ENCODE data around the gene TAAR5. TPM values are rescaled to one million over a fixed set of nuclear protein-coding genes. Genes with fewer than 3 reads are reported as not detected.

TAAR5 gene
- total and polyA plus RNA-seq, 10 of the 15 experiments (the other 5 are each of a cell fraction or from before 2014, with no cell fraction given), result not detected

- RAD21 ChIA-PET (ENCODE audit: unreplicated experiment), result no interaction called here
- FAIRE-seq, result no peak
- intact Hi-C loops (cut with micrococcal nuclease; ENCODE audit: unreplicated experiment), result no loop called here
Measured at GRCh38 chr6:132611616-132612015, 22.1 kb upstream of the TAAR5 start.

More at GRCh38 chr6:132611616-132612015, 22.1 kb upstream of the TAAR5 start:
- H4K20me1 ChIP-seq (ENCODE audit: control insufficient read depth, insufficient read depth), result no peaks in the 10 kb centered on the region
- H3K36me3 ChIP-seq (ENCODE audit: control insufficient read depth in 2 of 2, insufficient read depth in 2 of 2, low read length in 1 of 2), result no peaks in the 10 kb centered on the region
- BruUV-seq (replicated peaks), result no TSS peak
- no peak overlapping the region for H3K9ac ChIP-seq (ENCODE audit: control insufficient read depth, insufficient read depth, low read length)
- ChIA-PET CTCF (no interaction called here), POLR2A (no interaction called here), SMC1A (ENCODE audit: uncharacterized antibody, unreplicated experiment) (no interaction called here)
- ATAC-seq (no peak), DNase-seq (ENCODE audit: low read depth, low spot score) (no peak)
- H3K4me2 ChIP-seq (ENCODE audit: control insufficient read depth, insufficient read depth), result no peak overlapping the region
- H3K4me1 ChIP-seq (ENCODE audit: control insufficient read depth, insufficient read depth, low read length), result no peaks in the 10 kb centered on the region
- in situ Hi-C loops (cut with MboI), result no loop called here
- TF ChIP-seq NR2F1 (conservative IDR thresholded peaks at IDR 0.05) (no peak), ZNF622 (IDR thresholded peaks at IDR 0.05) (no peak), YBX1 (IDR thresholded peaks at IDR 0.05) (no peak), CREM (IDR thresholded peaks at IDR 0.05; ENCODE audit: low read depth) (no peak), CHD2 (IDR thresholded peaks at IDR 0.05; ENCODE audit: borderline replicate concordance, low read depth, low read length) (no peak), BHLHE40 (IDR thresholded peaks at IDR 0.05; ENCODE audit: borderline replicate concordance in 1 of 2, low read depth in 2 of 2, low read length in 1 of 2) (no peak), HDGF (IDR thresholded peaks at IDR 0.05) (no peak), NR2C2 (IDR thresholded peaks at IDR 0.05; ENCODE audit: borderline replicate concordance, control insufficient read depth, insufficient read length, low read depth) (no peak), IRF4 (IDR thresholded peaks at IDR 0.05; ENCODE audit: low read depth, low read length) (no peak), JUND (IDR thresholded peaks at IDR 0.05; ENCODE audit: low read depth, low read length) (no peak), RELA (IDR thresholded peaks at IDR 0.05; ENCODE audit: borderline replicate concordance, partially characterized antibody) (no peak), YY1 (IDR thresholded peaks at IDR 0.05; ENCODE audit: low read depth, low read length) (no peak), CEBPB (IDR thresholded peaks at IDR 0.05; ENCODE audit: borderline replicate concordance in 1 of 2, low read depth in 2 of 2, low read length in 2 of 2) (no peak), WRNIP1 (IDR thresholded peaks at IDR 0.05; ENCODE audit: borderline replicate concordance, low read depth, low read length) (no peak), NRF1 (conservative IDR thresholded peaks at IDR 0.05; ENCODE audit: low read depth, low read length) (no peak), MYB (IDR thresholded peaks at IDR 0.05; ENCODE audit: borderline replicate concordance, low read depth, low read length) (no peak), ZBTB40 (IDR thresholded peaks at IDR 0.05; ENCODE audit: borderline replicate concordance) (no peak), LARP7 (IDR thresholded peaks at IDR 0.05) (no peak), SMAD1 (IDR thresholded peaks at IDR 0.05; ENCODE audit: low read depth, partially characterized antibody) (no peak)
- 27% methylated on average over 2 of the region's 2 CpGs for WGBS (ENCODE audit: insufficient coverage, insufficient replicate concordance, low lambda C conversion rate, missing lambda C conversion rate)
- no peak overlapping the region for H3K27ac ChIP-seq (ENCODE audit: control insufficient read depth, insufficient read depth)
- no peaks in the 10 kb centered on the region for H3K79me2 ChIP-seq (ENCODE audit: control insufficient read depth, insufficient read depth, low read length)
- H3K4me3 ChIP-seq, result no peak overlapping the region
- no peak overlapping the region for H2AFZ ChIP-seq (ENCODE audit: control insufficient read depth, low read depth, low read length)
- H3K27me3 ChIP-seq (replicated peaks in 1 of 2; ENCODE audit: control insufficient read depth in 2 of 2, insufficient read depth in 2 of 2, low read length in 1 of 2), result no peaks in the 10 kb centered on the region
- no peaks in the 10 kb centered on the region for H3K9me3 ChIP-seq (replicated peaks; ENCODE audit: control insufficient read depth, insufficient read depth, low read length)

Measured in GM12878 (cell line).